Neuron (in vitro differentiated cells): ENCODE results near the gene PRPH2.
"Not testable (repeated sequence)": the region's sequence is repeated elsewhere in the genome, so short reads cannot be mapped to it uniquely, and the experiment has no call there.

Experiments used
- H2AFZ ChIP-seq: one replicate; pipeline ENCODE4 v1.6.1; 2013; ENCODE audit warnings: low read depth, mild to moderate bottlenecking, inconsistent platforms, low read length, moderate library complexity
- H3K27me3 ChIP-seq: one replicate; pipeline ENCODE4 v1.6.1; 2013; ENCODE audit warnings: low read length; ENCODE audit not compliant: insufficient read depth
- H3K36me3 ChIP-seq: one replicate; pipeline ENCODE4 v1.6.1; 2013; ENCODE audit warnings: low read length; ENCODE audit not compliant: insufficient read depth
- H3K4me1 ChIP-seq: one replicate; pipeline ENCODE4 v1.6.1; 2013; ENCODE audit warnings: low read length; ENCODE audit not compliant: insufficient read depth
- H3K4me3 ChIP-seq: 2 replicates; pipeline ENCODE4 v1.5.1; 2013; ENCODE audit warnings: mild to moderate bottlenecking, low read length, moderate library complexity
- H3K9me3 ChIP-seq: one replicate; pipeline ENCODE4 v1.6.1; 2013; ENCODE audit warnings: low read length

PRPH2 gene

GRCh38 chr6:42689371-42689770 lies 33.0 kb downstream of the PRPH2 start:
- Histone ChIP-seq H3K4me1 (no peaks in the 10 kb centered on the region), H3K36me3 (peaks cover 58% of the 10 kb centered on the region), H3K27me3 (no peaks in the 10 kb centered on the region), H3K9me3 (no peaks in the 10 kb centered on the region), H3K4me3 (no peak overlapping the region), H2AFZ (no peak overlapping the region)

DNA sequence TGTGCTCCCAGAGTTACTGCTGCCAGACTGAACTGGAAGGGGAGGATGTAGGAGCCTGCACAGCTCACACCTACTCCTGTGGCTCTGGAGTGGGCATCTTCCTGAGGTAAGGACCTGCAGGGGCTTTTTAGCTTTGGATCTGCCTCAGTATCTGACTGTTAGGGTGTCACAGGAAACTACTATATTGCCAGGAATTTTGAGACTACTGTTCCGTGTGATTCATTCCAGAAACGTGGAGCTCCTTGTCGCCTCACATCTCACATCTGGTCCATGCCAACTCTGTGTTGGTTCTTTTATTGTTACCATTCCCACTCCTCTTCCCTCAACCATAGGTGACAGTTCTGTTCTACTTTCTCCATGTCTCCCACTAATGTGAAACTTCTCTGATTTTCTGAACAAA lies 34.1 kb downstream of the PRPH2 start:
- peaks cover 65% of the 10 kb centered on the region for H3K36me3 ChIP-seq
- no peaks in the 10 kb centered on the region for H3K4me1 ChIP-seq
- H3K4me3 ChIP-seq, result no peak overlapping the region
- no peak overlapping the region for H2AFZ ChIP-seq
- no peaks in the 10 kb centered on the region for H3K27me3 ChIP-seq
- H3K9me3 ChIP-seq, result no peaks in the 10 kb centered on the region

DNA sequence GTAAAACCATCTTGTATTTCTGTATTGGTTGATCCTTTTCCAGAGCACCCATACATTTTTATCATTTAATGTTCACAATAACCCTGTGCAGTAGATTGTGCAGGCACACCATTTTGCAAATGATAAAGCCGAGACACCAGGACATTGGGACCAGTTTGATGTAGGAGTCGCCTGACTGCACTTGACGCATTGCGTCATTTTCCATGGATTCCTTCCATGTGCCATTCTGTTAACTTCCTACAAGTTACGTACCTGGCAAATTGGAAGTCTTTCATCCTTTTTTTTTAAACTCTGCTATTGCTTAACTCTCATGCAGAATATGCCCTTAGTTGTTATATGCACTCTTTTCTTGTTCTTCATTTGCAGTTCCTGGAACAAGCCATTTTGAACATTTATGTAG lies 43.0 kb downstream of the PRPH2 start:
- Histone ChIP-seq H2AFZ (no peak overlapping the region), H3K4me1 (no peaks in the 10 kb centered on the region), H3K4me3 (no peak overlapping the region), H3K27me3 (no peaks in the 10 kb centered on the region), H3K36me3 (peaks cover 79% of the 10 kb centered on the region), H3K9me3 (no peaks in the 10 kb centered on the region)

DNA sequence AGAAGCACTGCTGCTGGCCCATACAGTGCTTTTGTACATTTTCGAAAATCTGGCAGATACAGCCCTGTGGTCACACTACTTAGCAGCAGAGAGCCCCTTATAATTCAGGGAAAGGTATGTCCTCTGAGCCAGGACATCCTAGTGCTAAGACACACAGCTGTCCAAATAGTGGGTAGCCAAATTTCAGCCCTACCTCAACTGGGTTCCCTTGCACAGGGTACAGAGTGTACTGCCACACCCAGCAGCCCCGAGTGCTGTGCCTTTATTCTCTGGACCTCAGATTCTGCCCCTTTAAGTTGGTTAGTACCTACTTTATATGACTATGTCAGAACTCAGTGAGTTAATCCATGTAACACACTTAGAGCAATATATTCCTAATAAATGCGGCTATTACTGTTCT lies 47.6 kb downstream of the PRPH2 start:
- Histone ChIP-seq H3K9me3 (no peaks in the 10 kb centered on the region), H3K4me3 (no peak overlapping the region), H2AFZ (no peak overlapping the region), H3K36me3 (peaks cover 79% of the 10 kb centered on the region), H3K4me1 (no peaks in the 10 kb centered on the region), H3K27me3 (no peaks in the 10 kb centered on the region)

DNA sequence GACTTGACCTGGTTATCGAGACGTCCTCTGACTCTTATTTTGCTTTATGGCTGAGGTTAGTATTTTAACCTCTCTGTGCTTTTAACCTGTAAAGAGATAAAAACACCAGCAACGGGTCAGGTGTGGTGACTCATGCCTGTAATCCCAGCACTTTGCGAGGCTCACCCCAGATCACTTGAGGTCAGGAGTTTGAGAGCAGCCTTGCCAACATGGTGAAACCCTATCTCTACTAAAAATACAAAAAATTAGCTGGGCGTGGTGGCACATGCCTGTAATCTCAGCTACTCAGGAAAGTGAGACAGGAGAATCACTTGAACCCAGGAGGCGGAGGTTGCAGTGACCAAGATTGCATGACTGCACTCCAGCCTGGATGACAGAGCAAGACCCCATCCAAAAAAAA lies 48.0 kb downstream of the PRPH2 start:
- peaks cover 79% of the 10 kb centered on the region for H3K36me3 ChIP-seq
- H3K27me3 ChIP-seq, H3K4me1 ChIP-seq, H3K4me3 ChIP-seq, H3K9me3 ChIP-seq, H2AFZ ChIP-seq: not testable (repeated sequence)

DNA sequence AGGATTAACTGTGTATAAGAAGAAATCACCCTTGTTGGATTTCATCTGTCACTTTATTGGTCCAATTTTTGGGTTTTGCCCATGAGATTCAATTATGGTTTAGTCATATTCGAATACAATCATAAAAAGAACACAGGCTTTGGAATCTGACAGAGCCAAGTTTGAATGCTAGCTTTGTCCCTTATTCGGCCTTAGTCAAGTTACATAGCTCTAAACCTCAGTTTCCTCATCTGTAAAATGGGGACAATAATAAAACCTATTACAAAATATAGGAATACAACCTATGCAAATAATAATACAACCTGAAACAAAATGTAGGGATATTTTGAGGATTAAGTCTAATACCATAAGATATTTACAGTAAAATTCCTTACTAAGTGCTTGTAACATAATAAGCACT lies 57.7 kb downstream of the PRPH2 start:
- H3K4me1 ChIP-seq, result no peaks in the 10 kb centered on the region
- no peak overlapping the region for H2AFZ ChIP-seq
- no peaks in the 10 kb centered on the region for H3K27me3 ChIP-seq
- peaks cover 62% of the 10 kb centered on the region for H3K36me3 ChIP-seq
- H3K4me3 ChIP-seq, result no peak overlapping the region
- no peaks in the 10 kb centered on the region for H3K9me3 ChIP-seq

- Histone ChIP-seq H3K27me3 (no peaks in the 10 kb centered on the region), H3K36me3 (peaks cover 69% of the 10 kb centered on the region), H3K4me1 (no peaks in the 10 kb centered on the region)
Observed at GRCh38 chr6:42661540-42662153, 60.8 kb downstream of the PRPH2 start.

GRCh38 chr6:42659806-42660205 lies 62.6 kb downstream of the PRPH2 start:
- H3K36me3 ChIP-seq, result peaks cover 69% of the 10 kb centered on the region
- H3K27me3 ChIP-seq, result no peaks in the 10 kb centered on the region
- no peaks in the 10 kb centered on the region for H3K4me1 ChIP-seq
- no peaks in the 10 kb centered on the region for H3K9me3 ChIP-seq
- no peak overlapping the region for H3K4me3 ChIP-seq
- no peak overlapping the region for H2AFZ ChIP-seq

More at GRCh38 chr6:42661540-42662153, 60.8 kb downstream of the PRPH2 start:
- Histone ChIP-seq H3K4me3 (no peak overlapping the region), H2AFZ (no peak overlapping the region), H3K9me3 (no peaks in the 10 kb centered on the region)

DNA sequence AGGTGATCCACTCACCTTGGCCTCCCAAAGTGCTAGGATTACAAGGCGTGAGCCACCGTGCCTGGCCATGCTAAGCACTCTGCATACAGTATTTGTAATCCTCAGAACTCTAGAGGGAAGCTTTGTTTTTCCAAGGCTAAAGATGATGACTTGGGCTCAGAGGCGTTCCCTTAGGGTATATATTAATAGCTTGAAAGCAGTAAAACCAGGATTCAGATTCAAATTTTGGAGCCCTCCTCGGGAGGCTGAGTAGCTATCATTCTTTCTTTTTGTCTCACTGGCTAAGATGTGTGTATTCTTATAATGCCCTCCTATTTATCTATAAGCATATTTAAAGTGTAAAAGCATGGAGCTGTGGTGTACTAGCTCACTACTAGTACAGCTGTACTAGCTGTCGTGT lies 68.5 kb downstream of the PRPH2 start:
- Histone ChIP-seq H3K36me3 (peaks cover 75% of the 10 kb centered on the region), H3K9me3 (no peaks in the 10 kb centered on the region), H2AFZ (no peak overlapping the region), H3K4me1 (no peaks in the 10 kb centered on the region), H3K27me3 (no peaks in the 10 kb centered on the region), H3K4me3 (no peak overlapping the region)

GRCh38 chr6:42652024-42652746 lies 70.2 kb downstream of the PRPH2 start:
- Histone ChIP-seq H3K9me3 (no peaks in the 10 kb centered on the region), H3K27me3 (no peaks in the 10 kb centered on the region), H3K36me3 (peaks cover 72% of the 10 kb centered on the region), H3K4me3 (no peak overlapping the region), H3K4me1 (no peaks in the 10 kb centered on the region), H2AFZ (no peak overlapping the region)
